ENCODE results near the gene SDF2L1.

- no peak for TF ChIP-seq EZH2 (IDR thresholded peaks at IDR 0.05)
- no peak for TF ChIP-seq POLR2AphosphoS5 (IDR thresholded peaks at IDR 0.05; ENCODE audit: borderline replicate concordance, low read depth, low read length)
- no peak for TF ChIP-seq FOXP2 (optimal IDR thresholded peaks at IDR 0.05; ENCODE audit: control extremely low read depth, extremely low read length, insufficient read depth)
Observed at GRCh38 chr22:21641417-21641788, 699 bp upstream of the SDF2L1 start.
